Right atrium auricular region (tissue), 2 donors: ENCODE measurements around the gene DRAXIN. TPM values are rescaled to one million over a fixed set of nuclear protein-coding genes. Genes with fewer than 3 reads are reported as not detected.
"Not testable (repeated sequence)": the region's sequence is repeated elsewhere in the genome, so short reads cannot be mapped to it uniquely, and the experiment has no call there.

Experiments used
- DNase-seq: peaks from one replicate; pipeline ENCODE4 v3.0.0-alpha.2; 2019; ENCODE audit warnings: low spot score
- H3K27ac ChIP-seq, 2 donors: fragments of 200-600 bp; sonication (generic); 1 replicate in 1 of 2; 2 replicates in 1 of 2; pipeline ENCODE4 v1.5.1; 2016 to 2019
- H3K27me3 ChIP-seq, 2 donors: fragments of 200-600 bp; sonication (generic); one replicate each; pipeline versions ENCODE4 v1.5.1 to v1.6.0; 2017 to 2019
- H3K36me3 ChIP-seq: fragments of 200-600 bp; sonication (generic); one replicate; pipeline ENCODE4 v1.5.1; 2016
- H3K4me1 ChIP-seq, 2 donors: fragments of 200-600 bp; sonication (generic); one replicate each; pipeline versions ENCODE4 v1.5.1 to v1.6.0; 2017 to 2019
- H3K4me3 ChIP-seq, 2 donors: fragments of 200-600 bp; sonication (generic); 1 replicate in 1 of 2; 2 replicates in 1 of 2; pipeline ENCODE4 v1.5.1; 2017 to 2019; ENCODE audit warnings: mild to moderate bottlenecking in 1 of 2, moderate library complexity in 1 of 2
- H3K9me3 ChIP-seq, 2 donors: fragments of 200-600 bp; sonication (generic); one replicate each; pipeline ENCODE4 v1.5.1; 2019
- CTCF ChIP-seq, 2 donors: fragments of 200-600 bp; sonication (generic); IDR thresholded peaks; one replicate each; pipeline ENCODE4 v1.5.1; 2019; ENCODE audit warnings: antibody characterized with exemption in 2 of 2
- total RNA-seq, 2 donors: library from RNA; depleted of rRNA; stranded (reverse); fragments of >200 nt; gene quantifications; one replicate each; pipeline ENCODE4 v1.1.0, GENCODE V29; 2016

Gene DRAXIN
- not detected for total RNA-seq

- Histone ChIP-seq H3K27ac (no peak within 1 kb of the TSS), H3K4me1 (peaks cover 0 to 31% of the 10 kb centered on the region in 2 donors), H3K36me3 (no peaks in the 10 kb centered on the region), H3K27me3 (peaks cover 9 to 33% of the 10 kb centered on the region in 2 donors), H3K4me3 (peak within 1 kb of the TSS in 1 of 2 donors; percentile 36), H3K9me3 (no peaks in the 10 kb centered on the region)
- DNase-seq: no peak
- TF ChIP-seq CTCF (IDR thresholded peaks at IDR 0.05): no peak
Measured at GRCh38 chr1:11691302-11691914, at the start of gene DRAXIN. TSS of gene DRAXIN (plus strand) at chr1:11691710. CDS start at chr1:11706259, 14,549 bp downstream.

- Histone ChIP-seq H3K36me3 (no peaks in the 10 kb centered on the region), H3K4me3 (no peak overlapping the region), H3K4me1 (no peaks in the 10 kb centered on the region), H3K27me3 (no peaks in the 10 kb centered on the region), H3K9me3 (no peaks in the 10 kb centered on the region), H3K27ac (no peak overlapping the region)
- no peak for DNase-seq
- no peak for TF ChIP-seq CTCF (IDR thresholded peaks at IDR 0.05)
Measured at GRCh38 chr1:11641776-11642305, 49.7 kb upstream of the DRAXIN start.

GRCh38 chr1:11642418-11643017 is 49.0 kb upstream of the DRAXIN start:
- not testable (repeated sequence) for H3K9me3 ChIP-seq, H3K27ac ChIP-seq, H3K4me3 ChIP-seq, H3K4me1 ChIP-seq, H3K36me3 ChIP-seq, H3K27me3 ChIP-seq
- peak; percentile 92 to 97 for TF ChIP-seq CTCF (IDR thresholded peaks at IDR 0.05)
- DNase-seq: peak; percentile 80

GRCh38 chr1:11643782-11644181 is 47.7 kb upstream of the DRAXIN start:
- H3K27ac ChIP-seq: no peak overlapping the region
- peaks cover 0 to 10% of the 10 kb centered on the region in 2 donors for H3K4me1 ChIP-seq
- no peaks in the 10 kb centered on the region for H3K27me3 ChIP-seq
- DNase-seq: no peak
- no peaks in the 10 kb centered on the region for H3K9me3 ChIP-seq
- TF ChIP-seq CTCF (IDR thresholded peaks at IDR 0.05): no peak
- no peak overlapping the region for H3K4me3 ChIP-seq
- H3K36me3 ChIP-seq: no peaks in the 10 kb centered on the region

- Histone ChIP-seq H3K36me3 (no peaks in the 10 kb centered on the region), H3K27me3 (no peaks in the 10 kb centered on the region), H3K4me3 (no peak overlapping the region), H3K27ac (no peak overlapping the region), H3K9me3 (no peaks in the 10 kb centered on the region), H3K4me1 (peaks cover 0 to 25% of the 10 kb centered on the region in 2 donors)
- TF ChIP-seq CTCF (IDR thresholded peaks at IDR 0.05): no peak
- DNase-seq: no peak
Measured at GRCh38 chr1:11645270-11645669, 46.2 kb upstream of the DRAXIN start.
